Fibroblast of lung (primary cell): ENCODE results near the gene POTEF.
"Not testable (repeated sequence)": the region's sequence is repeated elsewhere in the genome, so short reads cannot be mapped to it uniquely, and the experiment has no call there.

Source experiments
- EZH2 ChIP-seq: IDR thresholded peaks from 2 replicates; pipeline ENCODE4 v1.5.1; 2012; ENCODE audit warnings: low read length, control low read depth, mild to moderate bottlenecking; ENCODE audit errors: missing control alignments
- TF ChIP-seq, protein P1 (sequence below), 2 donors: IDR thresholded peaks in 1 of 2; conservative IDR thresholded peaks in 1 of 2; 1 replicate in 1 of 2; 2 replicates in 1 of 2; pipeline ENCODE4 v1.5.1; 2011 to 2012; ENCODE audit warnings: low read length in 2 of 2, control low read depth in 1 of 2, inconsistent platforms in 1 of 2, low read depth in 1 of 2, mild to moderate bottlenecking in 1 of 2

DNA sequence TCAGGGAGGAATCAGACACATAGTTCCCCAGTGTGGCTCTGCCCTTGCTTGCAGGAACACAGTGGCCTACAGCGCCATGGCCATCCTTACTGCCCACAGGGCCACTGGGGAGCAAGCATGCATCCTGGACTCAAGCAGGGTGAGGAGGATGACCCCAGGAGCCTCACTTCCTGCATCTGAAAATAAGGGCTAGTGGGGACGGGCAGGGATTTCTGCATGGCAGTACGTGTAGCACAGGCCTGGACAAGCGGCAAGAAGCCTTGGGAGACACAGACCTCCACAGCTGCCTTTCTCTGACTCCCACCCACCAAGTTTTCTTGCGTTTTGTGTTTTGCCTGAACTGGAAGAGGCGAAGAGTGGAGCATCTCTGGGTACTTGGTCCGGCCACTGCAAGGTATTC lies 33.5 kb upstream of the POTEF start:
- TF ChIP-seq, protein P1, sequence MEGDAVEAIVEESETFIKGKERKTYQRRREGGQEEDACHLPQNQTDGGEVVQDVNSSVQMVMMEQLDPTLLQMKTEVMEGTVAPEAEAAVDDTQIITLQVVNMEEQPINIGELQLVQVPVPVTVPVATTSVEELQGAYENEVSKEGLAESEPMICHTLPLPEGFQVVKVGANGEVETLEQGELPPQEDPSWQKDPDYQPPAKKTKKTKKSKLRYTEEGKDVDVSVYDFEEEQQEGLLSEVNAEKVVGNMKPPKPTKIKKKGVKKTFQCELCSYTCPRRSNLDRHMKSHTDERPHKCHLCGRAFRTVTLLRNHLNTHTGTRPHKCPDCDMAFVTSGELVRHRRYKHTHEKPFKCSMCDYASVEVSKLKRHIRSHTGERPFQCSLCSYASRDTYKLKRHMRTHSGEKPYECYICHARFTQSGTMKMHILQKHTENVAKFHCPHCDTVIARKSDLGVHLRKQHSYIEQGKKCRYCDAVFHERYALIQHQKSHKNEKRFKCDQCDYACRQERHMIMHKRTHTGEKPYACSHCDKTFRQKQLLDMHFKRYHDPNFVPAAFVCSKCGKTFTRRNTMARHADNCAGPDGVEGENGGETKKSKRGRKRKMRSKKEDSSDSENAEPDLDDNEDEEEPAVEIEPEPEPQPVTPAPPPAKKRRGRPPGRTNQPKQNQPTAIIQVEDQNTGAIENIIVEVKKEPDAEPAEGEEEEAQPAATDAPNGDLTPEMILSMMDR (conservative IDR thresholded peaks at IDR 0.05 in 1 of 2, IDR thresholded peaks at IDR 0.05 in 1 of 2; ENCODE audit: low read depth in 1 of 2, low read length in 2 of 2): not testable (repeated sequence)
- TF ChIP-seq EZH2: not testable (repeated sequence)
